ENCODE measurements around the gene NINJ2. TPM values are rescaled to one million over a fixed set of nuclear protein-coding genes. Genes with fewer than 3 reads are reported as not detected.

NINJ2 gene
- total RNA-seq, 4 donors from 2014 or later = 0.78 to 9.0 (median 5.2) TPM

- H3K27ac ChIP-seq = peak overlapping the region in 3 of 4 donors; percentile 65 to 73 (median 71)
- H3K4me1 ChIP-seq = peaks cover 0 to 53% (median 15%) of the 10 kb centered on the region in 3 donors
- no peaks in the 10 kb centered on the region for H3K27me3 ChIP-seq
- no peaks in the 10 kb centered on the region for H3K36me3 ChIP-seq
- 18% methylated on average over 6 of the region's 39 CpGs; no CpG with 5 or more reads in 1 of the 2 donors for WGBS, 2 donors (ENCODE audit: low coverage in 1 of 2)
- H3K9me3 ChIP-seq = no peaks in the 10 kb centered on the region
- H3K4me3 ChIP-seq = peak overlapping the region in 1 of 2 donors; percentile 20
- TF ChIP-seq, protein P1, sequence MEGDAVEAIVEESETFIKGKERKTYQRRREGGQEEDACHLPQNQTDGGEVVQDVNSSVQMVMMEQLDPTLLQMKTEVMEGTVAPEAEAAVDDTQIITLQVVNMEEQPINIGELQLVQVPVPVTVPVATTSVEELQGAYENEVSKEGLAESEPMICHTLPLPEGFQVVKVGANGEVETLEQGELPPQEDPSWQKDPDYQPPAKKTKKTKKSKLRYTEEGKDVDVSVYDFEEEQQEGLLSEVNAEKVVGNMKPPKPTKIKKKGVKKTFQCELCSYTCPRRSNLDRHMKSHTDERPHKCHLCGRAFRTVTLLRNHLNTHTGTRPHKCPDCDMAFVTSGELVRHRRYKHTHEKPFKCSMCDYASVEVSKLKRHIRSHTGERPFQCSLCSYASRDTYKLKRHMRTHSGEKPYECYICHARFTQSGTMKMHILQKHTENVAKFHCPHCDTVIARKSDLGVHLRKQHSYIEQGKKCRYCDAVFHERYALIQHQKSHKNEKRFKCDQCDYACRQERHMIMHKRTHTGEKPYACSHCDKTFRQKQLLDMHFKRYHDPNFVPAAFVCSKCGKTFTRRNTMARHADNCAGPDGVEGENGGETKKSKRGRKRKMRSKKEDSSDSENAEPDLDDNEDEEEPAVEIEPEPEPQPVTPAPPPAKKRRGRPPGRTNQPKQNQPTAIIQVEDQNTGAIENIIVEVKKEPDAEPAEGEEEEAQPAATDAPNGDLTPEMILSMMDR (IDR thresholded peaks at IDR 0.05) = peak; percentile 99 to 100 (median 100)
- no peak for TF ChIP-seq POLR2AphosphoS5 (IDR thresholded peaks at IDR 0.05)
- no peak for TF ChIP-seq EP300 (IDR thresholded peaks at IDR 0.05)
- no peak for TF ChIP-seq POLR2A (IDR thresholded peaks at IDR 0.05)
- ATAC-seq = peak; percentile 76
Observed at GRCh38 chr12:575948-576614, 87.2 kb downstream of the NINJ2 start.

- ATAC-seq = no peak
- no peaks in the 10 kb centered on the region for H3K9me3 ChIP-seq
- 72 to 79% methylated on average over 5 to 6 of the region's 7 CpGs for WGBS, 2 donors (ENCODE audit: low coverage in 1 of 2)
- TF ChIP-seq EP300 (IDR thresholded peaks at IDR 0.05) = no peak
- TF ChIP-seq, protein P1 (IDR thresholded peaks at IDR 0.05) = no peak
- no peak for TF ChIP-seq POLR2AphosphoS5 (IDR thresholded peaks at IDR 0.05)
- TF ChIP-seq POLR2A (IDR thresholded peaks at IDR 0.05) = no peak
- H3K27ac ChIP-seq = peak overlapping the region in 3 of 4 donors; percentile 65 to 73 (median 71)
- H3K27me3 ChIP-seq = no peaks in the 10 kb centered on the region
- H3K36me3 ChIP-seq = no peaks in the 10 kb centered on the region
- peaks cover 0 to 62% (median 15%) of the 10 kb centered on the region in 3 donors for H3K4me1 ChIP-seq
- H3K4me3 ChIP-seq = no peak overlapping the region
Observed at GRCh38 chr12:575129-575502, 88.1 kb downstream of the NINJ2 start.

DNA sequence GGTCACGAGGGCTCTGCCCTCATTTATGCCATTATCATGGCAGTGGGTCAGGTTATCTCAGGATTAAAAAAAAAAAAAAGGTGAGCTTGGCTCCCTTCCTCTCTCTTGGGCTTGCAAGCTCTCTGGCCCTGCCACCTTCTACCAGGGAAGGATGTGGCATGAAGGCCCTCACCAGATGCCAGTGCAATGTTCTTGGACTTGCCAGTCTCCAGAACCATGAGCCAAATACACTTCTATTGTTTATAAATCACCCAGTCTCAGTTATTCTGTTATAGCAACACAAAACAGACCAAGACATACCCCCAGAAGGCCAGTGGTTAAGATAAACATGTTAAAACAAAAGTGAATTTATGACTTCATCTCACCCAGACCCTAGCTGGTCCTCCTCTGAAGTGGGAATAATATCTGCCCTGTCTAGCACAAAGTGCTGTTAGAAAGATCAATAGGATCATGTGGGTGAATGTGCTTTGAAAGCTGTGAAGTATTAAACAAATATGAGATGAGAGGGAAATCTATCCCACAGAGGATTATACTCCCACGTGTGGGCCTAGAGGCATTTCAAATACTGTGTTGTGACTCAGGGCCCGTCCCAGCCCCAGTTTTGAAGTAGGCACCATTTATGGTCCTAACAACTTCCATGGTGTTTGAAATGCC, 88.6 kb downstream of the NINJ2 start:
- 47 to 50% methylated on average over 2 to 3 of the region's 3 CpGs for WGBS, 2 donors (ENCODE audit: low coverage in 1 of 2)
- H3K27ac ChIP-seq = peak overlapping the region in 3 of 4 donors; percentile 65 to 73 (median 71)
- TF ChIP-seq POLR2AphosphoS5 (IDR thresholded peaks at IDR 0.05) (no peak), EP300 (IDR thresholded peaks at IDR 0.05) (no peak), POLR2A (IDR thresholded peaks at IDR 0.05) (no peak)
- TF ChIP-seq, protein P1 (IDR thresholded peaks at IDR 0.05) = no peak
- peaks cover 0 to 68% (median 15%) of the 10 kb centered on the region in 3 donors for H3K4me1 ChIP-seq
- no peaks in the 10 kb centered on the region for H3K9me3 ChIP-seq
- H3K36me3 ChIP-seq = no peaks in the 10 kb centered on the region
- no peaks in the 10 kb centered on the region for H3K27me3 ChIP-seq
- H3K4me3 ChIP-seq = no peak overlapping the region
- no peak for ATAC-seq

GRCh38 chr12:573232-573631, 90.0 kb downstream of the NINJ2 start:
- Histone ChIP-seq H3K4me3 (no peak overlapping the region), H3K4me1 (peaks cover 0 to 62% (median 15%) of the 10 kb centered on the region in 3 donors), H3K9me3 (no peaks in the 10 kb centered on the region), H3K27me3 (no peaks in the 10 kb centered on the region), H3K27ac (no peak overlapping the region), H3K36me3 (no peaks in the 10 kb centered on the region)
- no peak for ATAC-seq
- 78% methylated on average over 3 of the region's 5 CpGs; no CpG with 5 or more reads in 1 of the 2 donors for WGBS, 2 donors (ENCODE audit: low coverage in 1 of 2)
- TF ChIP-seq EP300 (IDR thresholded peaks at IDR 0.05) (no peak), POLR2A (IDR thresholded peaks at IDR 0.05) (no peak), POLR2AphosphoS5 (IDR thresholded peaks at IDR 0.05) (no peak)
- TF ChIP-seq, protein P1 (IDR thresholded peaks at IDR 0.05) = no peak

Measured in gastroesophageal sphincter (tissue), 4 donors.